Thyroid gland (tissue), 4 donors: ENCODE measurements around the gene ALCAM. TPM values are rescaled to one million over a fixed set of nuclear protein-coding genes. Genes with fewer than 3 reads are reported as not detected.

Source experiments
- DNase-seq, 2 donors: peaks; one replicate each; pipeline ENCODE4 v3.0.0-alpha.2; 2019
- H3K27ac ChIP-seq, 3 donors: fragments of 200-600 bp; sonication (generic); 1 replicate in 2 of 3; 2 replicates in 1 of 3; pipeline ENCODE4 v1.5.1; 2016 to 2019; ENCODE audit warnings: mild to moderate bottlenecking in 1 of 3, moderate library complexity in 1 of 3
- H3K27me3 ChIP-seq: fragments of 200-600 bp; sonication (generic); one replicate; pipeline ENCODE4 v1.5.1; 2019
- H3K36me3 ChIP-seq, 2 donors: fragments of 200-600 bp; sonication (generic); one replicate each; pipeline ENCODE4 v1.5.1; 2016 to 2019
- H3K4me1 ChIP-seq, 2 donors: fragments of 200-600 bp; sonication (generic); one replicate each; pipeline ENCODE4 v1.5.1; 2017 to 2019
- H3K4me3 ChIP-seq, 3 donors: fragments of 200-600 bp; sonication (generic); replicated peaks in 1 of 3; 1 replicate in 2 of 3; 2 replicates in 1 of 3; pipeline ENCODE4 v1.5.1; 2016; ENCODE audit warnings: mild to moderate bottlenecking in 1 of 3
- H3K9me3 ChIP-seq: fragments of 200-600 bp; sonication (generic); one replicate; pipeline ENCODE4 v1.5.1; 2017
- POLR2A ChIP-seq, 2 donors: fragments of 450-650 bp; IDR thresholded peaks; one replicate each; pipeline ENCODE4 v1.6.1; 2017; ENCODE audit warnings: antibody characterized with exemption in 2 of 2, mild to moderate bottlenecking in 2 of 2, moderate library complexity in 1 of 2
- WGBS, 2 donors: methylation state at CpG; one replicate each; pipeline ENCODE4 v1.1.5; 2017; 5-methylcytosine and 5-hydroxymethylcytosine counted together
- intact Hi-C: fragments of 100-400 bp; cut with DNase I; formaldehyde crosslinking; loops from one replicate; pipeline ENCODE4 v1.15.1; 2023
- total RNA-seq, 4 donors: library from RNA; depleted of rRNA; stranded (reverse); fragments of >200 nt; gene quantifications; one replicate each; pipeline ENCODE4 v1.2.3, GENCODE V29; 2016
- TF ChIP-seq, protein P1 (sequence below), 6 experiments: fragments of 200-600 bp in 3 of 6; fragments of 450-650 bp in 3 of 6; sonication (generic) in 3 of 6; IDR thresholded peaks; one replicate each; pipeline ENCODE4 v1.5.1; 2016 to 2019; ENCODE audit warnings: antibody characterized with exemption in 6 of 6, mild to moderate bottlenecking in 2 of 6, inconsistent platforms in 1 of 6, moderate library complexity in 1 of 6

ALCAM gene
- total RNA-seq, 4 donors from 2014 or later, result 86.5 to 129 (median 108) TPM

DNA sequence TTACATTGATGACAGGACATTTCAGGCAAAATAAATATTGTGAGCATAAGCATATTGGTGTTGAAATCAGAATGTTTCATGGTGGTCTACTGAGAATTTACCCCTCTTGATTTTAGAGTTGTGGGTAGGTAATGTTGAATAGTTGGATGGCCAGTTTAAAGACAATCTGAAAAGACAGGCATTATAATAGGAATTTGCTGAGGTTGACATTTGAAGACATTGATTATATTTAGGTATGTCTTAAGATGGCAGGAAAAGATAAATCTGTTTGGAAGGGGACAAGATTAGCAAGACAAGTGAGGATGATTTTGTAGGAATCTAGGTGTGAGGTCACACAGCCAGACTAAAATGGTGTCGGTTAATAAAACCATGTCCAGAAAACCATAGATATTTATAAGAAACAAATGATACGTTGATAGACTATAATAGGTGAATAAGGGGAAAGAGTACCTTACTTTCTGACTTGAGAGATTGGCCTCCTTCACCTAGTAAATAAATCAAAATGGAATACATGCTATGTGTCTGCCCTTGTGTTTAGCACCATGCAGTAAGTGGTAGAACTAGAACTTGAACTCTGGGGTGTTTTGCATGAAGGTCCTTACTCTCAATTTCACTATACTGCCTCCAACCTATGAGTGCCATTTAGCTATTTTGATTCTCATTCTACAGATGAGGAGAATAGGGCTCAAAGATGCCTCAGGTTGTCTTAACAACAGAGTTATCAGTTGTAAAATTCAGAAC, 57.9 kb downstream of the ALCAM start:
- DNase-seq, result no peak
- TF ChIP-seq, protein P1, sequence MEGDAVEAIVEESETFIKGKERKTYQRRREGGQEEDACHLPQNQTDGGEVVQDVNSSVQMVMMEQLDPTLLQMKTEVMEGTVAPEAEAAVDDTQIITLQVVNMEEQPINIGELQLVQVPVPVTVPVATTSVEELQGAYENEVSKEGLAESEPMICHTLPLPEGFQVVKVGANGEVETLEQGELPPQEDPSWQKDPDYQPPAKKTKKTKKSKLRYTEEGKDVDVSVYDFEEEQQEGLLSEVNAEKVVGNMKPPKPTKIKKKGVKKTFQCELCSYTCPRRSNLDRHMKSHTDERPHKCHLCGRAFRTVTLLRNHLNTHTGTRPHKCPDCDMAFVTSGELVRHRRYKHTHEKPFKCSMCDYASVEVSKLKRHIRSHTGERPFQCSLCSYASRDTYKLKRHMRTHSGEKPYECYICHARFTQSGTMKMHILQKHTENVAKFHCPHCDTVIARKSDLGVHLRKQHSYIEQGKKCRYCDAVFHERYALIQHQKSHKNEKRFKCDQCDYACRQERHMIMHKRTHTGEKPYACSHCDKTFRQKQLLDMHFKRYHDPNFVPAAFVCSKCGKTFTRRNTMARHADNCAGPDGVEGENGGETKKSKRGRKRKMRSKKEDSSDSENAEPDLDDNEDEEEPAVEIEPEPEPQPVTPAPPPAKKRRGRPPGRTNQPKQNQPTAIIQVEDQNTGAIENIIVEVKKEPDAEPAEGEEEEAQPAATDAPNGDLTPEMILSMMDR (IDR thresholded peaks at IDR 0.05), result no peak
- TF ChIP-seq POLR2A (IDR thresholded peaks at IDR 0.05), result no peak
- Histone ChIP-seq H3K27me3 (no peaks in the 10 kb centered on the region), H3K27ac (no peak overlapping the region), H3K36me3 (no peaks in the 10 kb centered on the region), H3K9me3 (no peaks in the 10 kb centered on the region), H3K4me1 (no peaks in the 10 kb centered on the region), H3K4me3 (no peak overlapping the region)
- intact Hi-C loops, result no loop called here
- WGBS, 2 donors, result 47 to 49% methylated on average over 2 of the region's 2 CpGs

- Histone ChIP-seq H3K9me3 (no peaks in the 10 kb centered on the region), H3K27me3 (no peaks in the 10 kb centered on the region), H3K36me3 (no peaks in the 10 kb centered on the region), H3K27ac (no peak overlapping the region), H3K4me1 (no peaks in the 10 kb centered on the region), H3K4me3 (no peak overlapping the region)
- intact Hi-C loops, result no loop called here
- WGBS, 2 donors, result 94 to 95% methylated on average over 4 of the region's 4 CpGs
- no peak for DNase-seq
- TF ChIP-seq, protein P1 (IDR thresholded peaks at IDR 0.05), result no peak
- TF ChIP-seq POLR2A (IDR thresholded peaks at IDR 0.05), result no peak
These were observed 58.4 kb downstream of the ALCAM start for GRCh38 chr3:105425153-105425502.

GRCh38 chr3:105427332-105427731, 60.6 kb downstream of the ALCAM start:
- Histone ChIP-seq H3K4me3 (no peak overlapping the region), H3K36me3 (no peaks in the 10 kb centered on the region), H3K9me3 (no peaks in the 10 kb centered on the region), H3K27me3 (no peaks in the 10 kb centered on the region), H3K4me1 (no peaks in the 10 kb centered on the region), H3K27ac (no peak overlapping the region)
- intact Hi-C loops, result no loop called here
- no peak for DNase-seq
- WGBS, 2 donors, result 94 to 100% methylated on average over 1 of the region's 1 CpG
- no peak for TF ChIP-seq POLR2A (IDR thresholded peaks at IDR 0.05)
- TF ChIP-seq, protein P1 (IDR thresholded peaks at IDR 0.05), result no peak

DNA sequence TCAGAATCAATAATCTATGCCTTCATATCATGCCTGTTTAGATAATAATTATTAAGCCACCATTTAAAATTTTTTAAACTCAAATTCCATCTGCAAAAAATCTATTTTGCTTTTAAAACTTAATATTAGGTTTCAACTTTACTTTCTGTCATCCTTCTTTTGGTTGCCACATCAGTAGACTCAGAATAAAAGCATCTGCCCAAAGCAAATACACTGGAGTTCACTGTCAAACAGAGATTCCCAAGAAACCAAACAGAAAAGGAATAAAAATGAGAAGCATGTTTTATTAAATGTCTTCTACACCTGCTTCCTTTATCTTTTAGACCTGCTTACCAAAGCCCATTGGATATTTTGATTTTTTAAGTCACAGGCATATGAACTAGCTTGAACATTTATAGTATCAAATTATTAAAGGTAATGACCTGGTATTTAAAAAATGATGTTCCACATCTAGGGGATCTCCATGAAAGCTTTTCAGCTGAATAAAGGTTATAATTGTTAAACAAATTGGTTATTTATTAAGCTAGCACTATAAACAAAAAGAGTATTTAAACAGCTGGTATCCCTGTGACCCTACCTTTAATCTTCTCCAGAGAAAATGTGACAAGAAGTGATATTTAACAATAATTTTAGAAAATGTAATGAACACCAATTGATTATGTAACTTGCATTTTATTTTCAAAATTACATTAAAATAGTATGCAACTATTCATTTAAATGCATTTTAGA, 62.5 kb downstream of the ALCAM start:
- DNase-seq, result no peak
- Histone ChIP-seq H3K9me3 (no peaks in the 10 kb centered on the region), H3K4me1 (no peaks in the 10 kb centered on the region), H3K36me3 (no peaks in the 10 kb centered on the region), H3K4me3 (no peak overlapping the region), H3K27ac (no peak overlapping the region), H3K27me3 (no peaks in the 10 kb centered on the region)
- no peak for TF ChIP-seq POLR2A (IDR thresholded peaks at IDR 0.05)
- TF ChIP-seq, protein P1 (IDR thresholded peaks at IDR 0.05), result no peak
- intact Hi-C loops, result no loop called here

- 93% methylated on average over 2 of the region's 2 CpGs for whole genome bisulfite sequencing, 2 donors
- TF ChIP-seq, protein P1 (IDR thresholded peaks at IDR 0.05), result no peak
- no peak for TF ChIP-seq POLR2A (IDR thresholded peaks at IDR 0.05)
- Histone ChIP-seq H3K27ac (no peak overlapping the region), H3K27me3 (no peaks in the 10 kb centered on the region), H3K36me3 (no peaks in the 10 kb centered on the region), H3K9me3 (no peaks in the 10 kb centered on the region), H3K4me3 (no peak overlapping the region), H3K4me1 (no peaks in the 10 kb centered on the region)
- intact Hi-C loops, result no loop called here
- no peak for DNase-seq
These were observed 63.7 kb downstream of the ALCAM start for GRCh38 chr3:105430455-105430854.
